ENCODE results near the gene FBXL5.
A peak's percentile ranks its signal among the peaks of the same experiment; 100 is the strongest.

Gene FBXL5

DNA sequence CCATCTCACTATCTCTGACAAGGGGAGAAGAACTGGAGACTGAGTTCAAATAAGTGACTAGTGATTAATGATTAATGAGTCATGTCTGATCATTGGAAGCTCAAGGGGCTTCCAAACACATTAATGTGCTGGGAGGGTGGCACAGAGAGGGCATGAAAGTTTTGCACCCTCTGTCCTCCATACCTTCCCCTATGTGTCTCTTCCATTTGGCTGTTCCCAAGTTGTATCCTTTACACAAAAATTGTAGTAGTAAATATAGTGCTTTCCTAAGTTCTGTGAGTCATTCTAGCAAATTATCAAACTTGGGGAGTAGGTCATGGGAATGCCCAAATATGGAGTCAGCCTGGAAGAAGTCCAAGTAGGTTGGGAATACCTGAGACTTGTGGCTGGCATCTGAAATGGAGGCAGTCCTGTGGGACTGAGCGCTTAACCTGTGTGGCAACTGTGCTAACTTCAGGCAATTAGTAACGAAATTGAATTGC, 22.4 kb upstream of the FBXL5 start:
- no peak for DNase-seq (ENCODE audit: extremely low read depth in 1 of 2, low read depth in 1 of 2)

DNA sequence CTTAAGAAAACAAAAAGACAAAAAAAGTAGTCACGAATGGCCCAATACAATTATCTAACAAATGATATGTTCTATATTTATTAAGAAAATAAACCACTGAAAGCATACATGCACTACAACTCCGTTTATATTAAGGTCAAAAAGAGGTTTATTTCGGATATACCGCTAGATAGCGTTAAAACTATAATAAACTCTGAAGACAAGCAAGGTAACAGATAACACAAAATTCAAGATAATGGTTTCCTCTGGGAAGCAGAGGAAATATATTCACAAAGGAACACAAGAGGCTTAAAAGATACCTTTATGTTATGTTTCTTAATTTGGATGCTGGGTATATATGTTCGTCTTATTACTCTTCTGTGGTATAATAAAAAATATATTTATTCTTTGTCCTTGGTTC, 21.7 kb upstream of the FBXL5 start:
- no peak for DNase-seq (ENCODE audit: extremely low read depth in 1 of 2, low read depth in 1 of 2)

DNA sequence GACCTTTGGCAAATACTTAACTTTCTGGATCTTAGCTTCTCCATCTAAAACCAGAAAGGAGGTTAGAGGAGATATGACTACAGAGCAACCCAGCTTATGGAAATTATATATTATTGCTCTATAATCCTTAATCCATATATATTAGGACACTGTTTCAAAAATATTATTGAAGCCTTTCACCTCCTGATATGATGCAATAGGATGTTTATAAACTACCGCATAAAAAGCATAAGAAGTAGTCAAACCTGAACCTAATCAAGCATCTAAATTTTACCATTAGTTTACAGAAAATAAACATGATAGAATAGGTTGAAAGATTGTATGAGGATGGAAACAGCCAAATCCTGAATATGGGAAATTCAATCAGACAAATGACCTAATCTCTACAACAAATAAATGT, 20.9 kb upstream of the FBXL5 start:
- DNase-seq (ENCODE audit: extremely low read depth in 1 of 2, low read depth in 1 of 2): no peak

DNA sequence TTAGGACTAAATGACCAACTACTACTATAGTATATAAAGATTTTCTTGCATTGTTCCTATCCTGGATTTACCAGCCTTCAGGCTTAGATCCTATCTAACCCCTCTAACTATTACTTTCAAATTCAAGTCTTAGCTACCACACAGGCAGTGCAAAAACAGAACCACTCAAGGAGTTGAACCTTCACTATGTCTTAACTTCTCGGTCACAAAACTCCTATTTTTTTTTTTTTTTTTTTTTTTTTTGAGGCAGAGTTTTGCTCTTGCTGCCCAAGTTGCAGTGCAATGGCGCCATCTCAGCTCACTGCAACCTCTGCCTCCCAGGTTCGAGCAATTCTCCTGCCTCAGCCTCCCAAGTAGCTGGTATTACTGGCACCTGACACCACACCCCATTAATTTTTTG, 20.2 kb upstream of the FBXL5 start:
- no peak for DNase-seq (ENCODE audit: extremely low read depth in 1 of 2, low read depth in 1 of 2)

DNA sequence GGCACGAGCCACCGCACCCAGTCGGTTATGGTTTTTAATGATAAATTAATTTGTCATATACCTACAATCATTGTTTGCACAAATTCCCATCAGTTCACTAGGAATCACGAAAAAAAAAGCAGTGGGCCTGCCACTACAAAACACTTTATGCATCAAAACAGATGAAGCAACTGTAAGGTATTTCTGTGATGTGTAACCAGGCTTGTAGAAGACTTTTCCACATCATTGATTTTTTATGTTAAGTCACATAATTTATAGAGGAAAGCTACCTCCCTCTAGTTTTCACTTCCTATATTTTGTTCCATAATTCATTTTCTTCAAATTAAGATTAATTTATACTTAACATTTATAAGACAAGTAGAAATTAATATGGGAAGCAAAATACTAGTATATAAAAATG, 19.8 kb upstream of the FBXL5 start:
- DNase-seq (ENCODE audit: extremely low read depth in 1 of 2, low read depth in 1 of 2): no peak

DNA sequence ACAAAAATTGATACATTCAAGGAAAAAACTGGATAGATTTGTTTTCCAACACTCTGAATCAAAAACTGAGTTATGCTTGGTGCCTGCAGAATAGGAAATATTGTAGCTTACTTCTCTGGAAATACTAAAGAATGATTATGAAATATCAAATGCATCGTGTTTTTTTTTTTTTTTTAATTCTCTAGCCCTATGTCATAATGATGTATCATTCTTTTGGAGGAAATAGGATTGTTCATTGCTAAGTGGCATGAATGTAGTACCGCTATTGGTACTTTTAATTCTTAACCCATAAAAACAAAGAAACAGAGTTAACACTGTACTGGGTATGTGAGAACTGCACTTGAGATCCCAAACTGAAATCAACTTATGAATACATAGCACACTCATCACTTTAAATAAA, 18.9 kb upstream of the FBXL5 start:
- DNase-seq (ENCODE audit: extremely low read depth in 1 of 2, low read depth in 1 of 2): no peak

DNA sequence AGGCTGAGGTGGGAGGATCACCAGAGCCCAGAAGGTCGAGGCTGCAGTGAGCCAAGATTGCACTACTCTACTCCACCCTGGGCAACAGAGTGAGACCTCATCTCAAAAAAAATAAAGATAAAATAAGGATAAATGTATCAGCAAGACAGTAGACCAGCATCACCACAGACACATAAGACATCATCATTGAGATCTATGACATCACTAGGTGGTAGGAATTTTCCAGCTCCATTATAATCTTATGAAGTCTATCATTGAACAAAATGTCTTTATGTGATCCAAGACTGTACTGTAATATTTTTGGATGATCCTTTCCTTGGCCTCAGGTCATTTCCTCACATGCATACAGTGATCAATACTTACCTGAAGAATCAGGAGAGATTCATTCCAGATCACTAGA, 18.2 kb upstream of the FBXL5 start:
- DNase-seq (ENCODE audit: extremely low read depth in 1 of 2, low read depth in 1 of 2): no peak

DNA sequence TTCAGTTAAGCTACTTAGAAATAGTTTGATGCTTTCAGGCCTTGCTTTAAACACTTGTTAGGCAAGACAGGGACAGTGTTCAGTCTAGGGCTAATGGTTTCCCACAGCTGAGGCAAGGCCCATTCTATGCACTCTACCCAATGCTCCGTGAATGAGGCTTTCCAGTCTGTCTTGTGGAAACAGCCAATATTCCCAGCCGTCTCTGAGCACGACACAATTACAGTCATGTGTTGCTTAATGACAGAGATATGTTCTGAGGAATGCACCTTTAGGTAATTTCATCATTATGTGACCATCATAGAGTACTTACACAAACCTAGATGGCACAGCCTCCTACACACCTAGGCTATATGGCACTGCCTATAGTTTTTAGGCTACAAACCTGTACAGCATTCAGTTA, 16.9 kb upstream of the FBXL5 start:
- no peak for DNase-seq (ENCODE audit: extremely low read depth in 1 of 2, low read depth in 1 of 2)

DNA sequence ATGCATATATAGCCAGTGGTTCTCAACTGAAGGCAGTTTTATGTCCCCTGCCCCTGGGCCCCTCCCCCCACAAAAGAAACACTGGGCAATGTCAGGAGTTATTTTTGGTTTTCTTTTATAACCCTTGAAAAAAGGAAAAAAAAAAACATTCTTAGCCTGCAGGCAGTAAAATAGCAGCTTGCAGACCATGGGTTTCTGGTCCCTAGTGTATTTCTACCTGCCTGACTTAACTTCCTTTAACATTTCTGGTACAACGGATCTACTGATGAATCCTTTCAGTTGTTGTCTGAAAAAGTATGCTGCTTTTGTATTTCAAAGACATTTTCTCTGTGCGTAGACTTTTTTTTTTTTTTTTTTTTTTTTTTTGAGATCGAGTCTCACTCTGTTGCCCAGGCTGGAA, 15.4 kb upstream of the FBXL5 start:
- no peak for DNase-seq (ENCODE audit: extremely low read depth in 1 of 2, low read depth in 1 of 2)

DNA sequence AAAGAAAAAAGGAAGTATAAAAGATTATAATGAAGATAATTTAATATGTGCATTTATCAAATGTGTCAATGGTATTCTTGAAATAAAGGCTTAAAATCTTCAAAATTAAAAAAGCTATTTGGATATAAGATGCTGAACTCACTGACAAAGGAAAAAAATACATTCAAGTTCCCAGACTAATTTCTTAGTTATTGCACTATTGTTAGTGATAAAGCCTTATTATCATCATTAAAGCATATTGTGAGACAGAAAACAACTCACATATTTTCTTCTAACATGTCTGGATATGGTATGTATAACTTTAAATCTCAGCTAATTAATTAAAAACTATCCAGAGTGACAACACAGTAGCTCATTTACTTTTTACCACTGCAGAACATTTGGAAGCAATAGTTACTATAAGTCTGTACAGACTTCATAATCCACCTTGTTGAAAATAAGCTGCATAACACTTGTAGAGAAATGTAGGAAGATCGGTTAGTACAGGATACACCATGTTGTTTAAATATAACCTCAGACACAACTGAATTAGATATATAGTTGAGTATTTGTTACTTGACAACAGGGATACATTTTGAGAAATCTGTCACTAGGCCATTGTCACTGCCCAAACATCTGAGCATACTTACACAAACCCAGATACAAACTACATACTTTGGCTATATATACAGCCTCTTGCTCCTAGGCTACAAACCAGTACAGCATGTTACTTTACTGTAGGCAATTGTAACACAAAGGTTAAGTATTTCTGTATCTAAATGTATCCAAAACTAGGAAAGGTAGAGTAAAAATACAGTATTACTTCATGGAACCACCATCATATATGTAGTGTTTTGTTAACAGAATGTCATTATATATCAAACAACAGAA, 13.6 kb upstream of the FBXL5 start:
- DNase-seq (ENCODE audit: extremely low read depth in 1 of 2, low read depth in 1 of 2): no peak

DNA sequence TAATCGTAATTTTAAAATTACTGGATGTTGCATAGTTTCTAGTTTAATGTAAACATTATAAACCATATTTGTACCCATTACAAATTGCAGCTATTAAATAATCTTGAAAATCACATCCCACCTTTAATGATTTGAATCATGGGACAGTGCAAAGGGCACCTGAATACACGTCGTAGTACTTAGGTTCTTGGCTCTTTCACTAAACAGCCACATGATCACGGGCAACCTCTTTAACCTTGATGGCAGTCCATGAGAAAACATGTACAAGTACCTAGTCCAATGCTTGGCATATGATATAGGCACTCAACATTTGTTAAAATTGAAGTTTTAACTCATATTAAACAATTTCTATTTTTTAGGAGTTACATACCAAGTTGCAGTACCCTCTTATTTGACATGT, 11.8 kb upstream of the FBXL5 start:
- DNase-seq (ENCODE audit: extremely low read depth in 1 of 2, low read depth in 1 of 2): no peak

DNA sequence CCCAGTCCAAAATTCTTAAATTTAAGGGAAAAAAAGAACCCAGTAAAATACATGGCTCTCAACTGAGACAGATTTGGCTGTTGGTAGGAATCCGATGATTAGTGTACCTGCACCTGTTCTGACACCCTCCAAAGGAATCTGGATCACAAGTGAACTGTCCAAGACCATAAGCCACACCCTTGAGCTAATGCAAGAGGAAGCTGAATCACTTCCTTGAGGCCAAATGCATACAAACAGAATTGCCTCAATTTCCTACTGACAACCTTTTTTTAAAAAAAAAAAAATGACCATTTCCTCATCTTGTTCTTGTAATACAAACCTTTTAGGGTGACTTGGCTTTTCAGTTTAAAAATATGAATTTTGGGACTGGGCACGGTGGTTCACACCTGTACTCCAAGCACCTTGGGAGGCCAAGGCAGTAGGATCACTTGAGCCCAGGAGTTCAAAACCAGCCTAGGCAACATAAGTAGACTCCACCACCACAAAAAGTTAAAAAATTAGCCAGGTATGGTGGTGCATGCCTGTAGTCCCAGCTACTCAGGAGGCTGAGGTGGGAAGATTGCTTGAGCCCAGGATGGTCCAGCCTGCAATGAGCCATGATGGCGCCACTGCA, 10.7 kb upstream of the FBXL5 start:
- DNase-seq (ENCODE audit: extremely low read depth in 1 of 2, low read depth in 1 of 2): no peak

DNA sequence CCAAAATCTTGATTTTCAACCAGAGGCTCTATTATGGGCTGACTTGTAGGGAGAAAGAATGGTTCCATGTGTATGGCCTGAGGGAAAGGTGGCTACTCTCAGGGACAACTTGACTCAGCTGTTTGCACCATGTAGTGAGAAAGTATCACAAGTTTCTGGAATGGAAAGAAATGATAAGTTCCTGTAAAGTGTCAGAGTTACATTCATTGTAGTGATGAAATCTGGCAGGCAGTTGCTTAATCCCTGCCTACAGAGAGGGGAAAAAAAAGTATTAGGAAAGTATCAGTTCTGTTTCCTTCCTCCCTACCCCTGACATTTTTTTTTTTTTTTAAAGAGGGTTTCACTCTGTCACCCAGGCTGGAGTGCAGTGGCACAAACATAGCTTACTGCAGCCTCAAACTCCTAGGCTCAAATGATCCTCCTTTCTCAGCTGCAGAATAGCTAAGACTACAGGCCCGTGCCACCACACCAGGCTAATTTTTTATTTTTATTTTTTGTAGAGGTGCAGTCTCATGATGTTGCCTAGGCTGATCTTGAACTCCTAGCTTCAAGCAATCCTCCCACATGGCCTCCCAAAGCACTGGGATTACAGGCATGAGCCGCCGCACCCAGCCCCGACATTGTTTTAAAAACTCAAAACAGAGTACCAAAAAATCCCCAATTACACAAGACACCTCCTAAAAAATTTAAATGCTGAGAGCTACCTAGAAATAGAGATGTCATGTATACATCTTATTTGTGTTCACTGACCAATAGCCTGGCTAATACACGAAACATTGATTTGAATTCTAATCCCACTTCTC, 4.8 kb upstream of the FBXL5 start:
- peak in 1 of 2 donors; percentile 10 for DNase-seq (ENCODE audit: extremely low read depth in 1 of 2, low read depth in 1 of 2)

DNA sequence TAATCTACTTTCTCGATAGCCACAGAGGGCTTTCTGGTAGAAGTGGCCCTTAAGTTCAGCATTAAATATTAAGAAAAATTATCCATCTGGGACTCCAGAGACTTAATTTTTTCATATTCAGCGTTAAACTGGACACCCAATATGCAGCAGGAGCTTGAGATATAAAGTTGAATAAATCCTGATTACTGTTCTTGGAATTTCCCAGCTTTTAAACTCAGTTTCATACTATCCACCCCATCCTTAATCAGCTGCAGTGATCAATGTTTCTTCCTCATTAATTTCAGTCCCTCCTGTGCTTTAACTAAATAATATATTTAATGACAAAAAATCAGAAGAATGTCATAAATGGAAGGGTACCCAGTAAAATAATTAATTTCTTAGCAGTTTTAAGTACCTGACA, 3.6 kb upstream of the FBXL5 start:
- DNase-seq (ENCODE audit: extremely low read depth in 1 of 2, low read depth in 1 of 2): no peak

DNA sequence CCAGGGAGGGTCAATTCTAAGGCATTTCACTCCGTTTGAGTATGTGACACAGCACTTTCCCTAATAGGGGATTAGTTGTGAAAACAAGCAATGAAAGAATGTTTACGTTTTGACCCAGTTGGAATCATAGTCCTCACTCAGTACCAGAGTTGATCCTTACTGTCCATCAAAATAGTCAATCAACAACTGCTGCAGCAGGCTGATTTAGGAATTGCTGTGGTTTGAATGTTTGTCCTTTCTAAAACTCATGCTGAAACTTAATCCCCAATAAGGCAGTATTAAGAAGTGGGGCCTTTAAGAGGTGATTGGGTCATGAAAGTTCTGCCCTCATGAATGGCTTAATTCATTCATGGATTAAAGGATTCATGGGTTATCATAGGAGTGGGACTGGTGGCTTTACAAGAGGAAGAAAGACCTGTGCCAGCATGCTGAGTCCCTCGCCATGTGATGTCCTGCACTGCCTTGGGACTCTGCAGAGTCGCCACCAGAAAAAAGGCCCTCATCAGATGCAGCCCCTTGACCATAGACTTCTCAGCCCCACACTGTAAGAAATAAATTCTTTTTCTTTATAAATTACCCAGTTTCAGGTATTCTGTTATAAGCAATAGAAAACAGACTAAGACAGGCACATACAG, 3.1 kb upstream of the FBXL5 start:
- no peak for DNase-seq (ENCODE audit: extremely low read depth in 1 of 2, low read depth in 1 of 2)

DNA sequence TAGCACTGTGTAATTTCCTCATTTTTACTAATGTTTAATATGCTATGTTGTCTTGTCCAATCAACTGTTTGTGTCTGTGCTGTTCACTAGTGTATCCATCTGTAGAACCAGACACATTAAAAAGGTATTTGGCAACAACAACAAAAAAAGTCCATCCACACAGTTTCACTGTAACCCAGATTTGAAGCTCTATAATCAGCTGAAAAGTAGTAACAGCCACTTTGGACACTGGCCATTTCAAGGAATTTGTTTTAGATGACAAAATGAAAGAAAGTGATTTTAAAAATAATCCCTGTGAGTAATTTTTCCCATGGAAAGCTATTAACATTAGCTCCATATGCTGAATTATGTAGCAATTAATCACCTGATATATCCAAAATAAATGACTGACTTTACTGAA, 2.2 kb upstream of the FBXL5 start:
- no peak for DNase-seq (ENCODE audit: extremely low read depth in 1 of 2, low read depth in 1 of 2)

DNA sequence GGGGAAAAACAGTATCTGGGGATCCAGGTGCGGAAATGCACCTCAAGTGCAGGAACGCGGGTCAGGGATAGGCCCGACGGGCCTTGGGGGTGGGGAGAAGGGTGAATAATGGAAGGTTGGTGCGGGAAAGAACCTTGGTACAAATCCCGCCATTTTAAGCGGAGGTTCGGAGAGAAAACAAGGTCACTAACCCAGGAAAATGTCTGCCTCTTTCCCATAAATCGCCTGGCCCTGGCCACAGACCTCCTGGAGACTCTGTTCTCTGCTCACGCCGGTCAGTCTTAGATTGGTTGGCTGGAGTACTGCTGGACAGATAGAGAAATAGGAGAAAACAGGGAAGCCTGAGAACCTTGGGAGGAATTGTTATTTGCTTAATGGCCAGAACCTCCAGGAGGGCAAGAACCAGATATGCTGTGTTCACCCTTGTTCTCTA, 897 bp upstream of the FBXL5 start:
- DNase-seq (ENCODE audit: extremely low read depth in 1 of 2, low read depth in 1 of 2): no peak

DNA sequence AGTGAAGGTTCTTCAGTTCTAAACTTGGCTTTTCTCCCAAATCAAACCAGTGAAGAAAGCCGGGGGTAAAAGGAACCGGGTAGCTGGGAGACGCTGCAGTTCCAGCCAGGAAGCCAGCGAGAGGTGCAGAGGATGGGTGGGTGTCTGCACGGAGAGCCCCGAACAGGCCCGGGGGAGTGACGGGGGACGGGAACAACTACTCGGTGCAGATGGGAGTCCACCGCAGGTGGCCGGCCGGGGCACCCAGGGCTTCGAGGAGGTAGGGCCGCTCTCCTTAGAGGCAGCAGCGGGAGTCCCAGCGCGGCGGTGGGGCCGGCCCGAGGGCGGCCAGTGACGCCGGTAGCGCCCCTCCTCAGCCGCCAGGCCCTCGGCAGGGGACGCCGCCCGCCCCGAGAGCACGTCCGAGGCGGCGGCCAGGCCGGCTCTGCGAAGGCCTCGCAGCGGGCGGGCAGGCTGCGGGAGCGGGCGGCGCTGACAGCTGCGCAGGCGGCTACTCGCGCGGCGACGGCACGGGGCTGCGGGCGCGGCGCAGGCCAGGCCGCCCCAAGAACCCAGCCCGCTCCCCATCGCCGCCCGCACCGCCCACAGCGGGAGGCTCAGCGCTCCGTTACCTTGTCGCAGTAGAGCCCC, 449 bp downstream of the FBXL5 start:
- DNase-seq (ENCODE audit: extremely low read depth in 1 of 2, low read depth in 1 of 2): peak; percentile 11 to 26

DNA sequence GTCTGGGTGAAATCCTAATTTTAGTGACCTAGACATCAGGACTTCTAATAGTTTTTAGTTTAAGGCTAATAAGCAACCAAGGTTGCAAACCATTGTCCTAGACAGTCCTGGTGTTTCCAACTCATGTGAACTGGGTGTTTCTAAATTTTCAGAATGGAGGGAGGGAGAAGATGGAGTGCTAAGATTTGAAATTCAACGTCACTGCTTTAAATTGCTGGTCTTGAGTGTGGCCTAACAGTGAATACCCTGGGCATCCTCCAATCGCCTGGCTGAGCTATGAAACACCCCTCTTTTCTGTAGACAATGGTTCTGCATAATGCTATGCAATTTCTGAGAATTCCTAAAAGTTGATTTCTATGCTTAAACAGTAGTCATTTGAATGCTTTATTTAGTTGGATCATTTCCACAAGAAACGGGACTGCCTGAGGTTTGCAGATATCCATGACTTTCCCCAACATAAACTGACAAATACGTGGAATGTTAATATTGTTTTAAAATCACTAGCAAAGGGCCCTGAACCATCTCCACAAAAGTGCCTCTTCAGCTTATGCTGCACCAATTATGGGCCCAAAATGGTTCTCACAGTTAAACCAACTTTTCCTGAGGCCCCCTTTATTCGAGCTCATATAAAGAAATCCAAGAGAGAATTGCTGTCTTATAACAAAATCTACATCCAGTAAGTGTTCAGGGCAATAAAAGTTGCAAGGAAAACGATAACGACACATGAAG, 1.1 kb downstream of the FBXL5 start:
- DNase-seq (ENCODE audit: extremely low read depth in 1 of 2, low read depth in 1 of 2): no peak

DNA sequence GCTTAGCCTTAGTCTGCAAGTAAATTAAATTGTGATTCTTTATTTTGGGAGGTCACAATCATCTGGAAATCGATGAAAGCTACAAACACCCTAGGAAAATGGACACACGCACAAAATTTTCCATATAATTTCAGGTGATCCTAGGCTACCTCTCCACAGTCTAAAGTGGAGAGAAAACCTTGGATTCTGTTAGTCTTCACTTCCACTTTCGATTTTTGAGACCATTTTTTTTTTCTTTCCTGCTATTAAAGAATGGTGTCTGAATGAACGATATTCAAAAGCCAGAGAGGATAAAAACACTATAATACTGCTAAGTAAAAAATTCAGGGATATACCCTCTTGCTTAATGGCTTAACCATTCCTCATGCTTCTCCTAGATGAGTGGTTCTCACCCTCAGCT, 1.7 kb downstream of the FBXL5 start:
- DNase-seq (ENCODE audit: extremely low read depth in 1 of 2, low read depth in 1 of 2): no peak
